K562 (cell line): ENCODE results near the gene MYCBP. TPM values are rescaled to one million over a fixed set of nuclear protein-coding genes. Genes with fewer than 3 reads are reported as not detected.
A peak's percentile ranks its signal among the peaks of the same experiment; 100 is the strongest.

Experiments used
- AFF4 ChIP-seq: sonication (generic); formaldehyde crosslinking; IDR thresholded peaks from 2 replicates; pipeline ENCODE4 v1.8.0; 2023; ENCODE audit warnings: mild to moderate bottlenecking, missing genetic modification reagents
- CAMTA2 ChIP-seq: fragments of 250-450 bp; sonication (Bioruptor Pico); conservative IDR thresholded peaks from 2 replicates; pipeline ENCODE4 v1.5.1; 2022
- ELF2 ChIP-seq: fragments of 250-450 bp; sonication (Bioruptor Pico); IDR thresholded peaks from 2 replicates; pipeline ENCODE4 v1.5.0; 2021; ENCODE audit warnings: mild to moderate bottlenecking
- ELF4 ChIP-seq: fragments of 450-650 bp; formaldehyde crosslinking; IDR thresholded peaks from 2 replicates; pipeline ENCODE4 v1.4.0; 2022; ENCODE audit warnings: missing genetic modification characterization
- FOXK2 ChIP-seq, 2 experiments: fragments of 450-650 bp; IDR thresholded peaks in 1 of 2; conservative IDR thresholded peaks in 1 of 2; 2 replicates each; pipeline ENCODE4 v1.6.1; 2016; ENCODE audit warnings: low read depth in 2 of 2, mild to moderate bottlenecking in 1 of 2
- JUND ChIP-seq, 2 experiments: IDR thresholded peaks; 2 replicates in 1 of 2; 3 replicates in 1 of 2; pipeline ENCODE4 v1.6.1; 2011; ENCODE audit warnings: borderline replicate concordance in 2 of 2, low read depth in 2 of 2, low read length in 2 of 2, improper control_type of control experiment in 1 of 2, missing biosample characterization in 1 of 2, missing genetic modification characterization in 1 of 2, missing genetic modification reagents in 1 of 2
- MECOM ChIP-seq: fragments of 250-450 bp; sonication (Bioruptor Pico); IDR thresholded peaks from 2 replicates; pipeline ENCODE4 v1.8.0; 2022; ENCODE audit warnings: inconsistent platforms
- MTA2 ChIP-seq: fragments of 450-650 bp; IDR thresholded peaks from 2 replicates; pipeline ENCODE4 v1.6.1; 2016; ENCODE audit warnings: low read depth
- PHF8 ChIP-seq: fragments of 200-600 bp; sonication (generic); IDR thresholded peaks from 2 replicates; pipeline ENCODE4 v1.6.1; 2012; ENCODE audit warnings: mixed run types, mild to moderate bottlenecking, inconsistent platforms, low read length, moderate library complexity, borderline replicate concordance
- PREB ChIP-seq: sonication (generic); formaldehyde crosslinking; IDR thresholded peaks from 2 replicates; pipeline ENCODE4 v1.8.1; 2023; ENCODE audit warnings: mild to moderate bottlenecking, missing genetic modification reagents
- PRPF4 ChIP-seq: fragments of 200-400 bp; formaldehyde crosslinking; IDR thresholded peaks from one replicate; pipeline ENCODE4 v1.6.1; 2017; ENCODE audit warnings: low read length, low read depth, mild to moderate bottlenecking; ENCODE audit not compliant: insufficient read depth, poor library complexity, severe bottlenecking
- RBM34 ChIP-seq: fragments of 200-400 bp; formaldehyde crosslinking; IDR thresholded peaks from 2 replicates; pipeline ENCODE4 v1.6.1; 2018; ENCODE audit warnings: low read length, borderline replicate concordance; ENCODE audit not compliant: insufficient read depth
- STAT5B ChIP-seq: fragments of 250-450 bp; sonication (Bioruptor Pico); IDR thresholded peaks from 2 replicates; pipeline ENCODE4 v1.8.0; 2021; ENCODE audit warnings: mild to moderate bottlenecking, inconsistent platforms
- TGIF2 ChIP-seq: sonication (generic); formaldehyde crosslinking; IDR thresholded peaks from 2 replicates; pipeline ENCODE4 v1.8.1; 2022; ENCODE audit warnings: mild to moderate bottlenecking, missing genetic modification reagents, moderate library complexity
- TSHZ1 ChIP-seq: fragments of 250-450 bp; sonication (Bioruptor Pico); IDR thresholded peaks from 2 replicates; pipeline ENCODE4 v1.4.0; 2020; ENCODE audit warnings: mild to moderate bottlenecking, moderate library complexity
- VEZF1 ChIP-seq: fragments of 200-800 bp; sonication (Bioruptor generic); IDR thresholded peaks from 2 replicates; pipeline ENCODE4 v1.6.1; 2017; ENCODE audit warnings: missing genetic modification characterization, missing compliant biosample characterization
- ZNF561 ChIP-seq: fragments of 450-650 bp; formaldehyde crosslinking; conservative IDR thresholded peaks from 2 replicates; pipeline ENCODE4 v1.4.0; 2020; ENCODE audit warnings: mild to moderate bottlenecking, moderate library complexity
- polyA plus RNA-seq, 8 experiments: library from polyadenylated mRNA; depleted of rRNA in 4 of 8; stranded (reverse) in 5 of 8; unstranded in 3 of 8; fragments of >200 nt; fragmentation: Nextera tagmentation in 2 of 8; fragmentation: Illumina TruSeq in 1 of 8; extraction: Ambion mirVana in 2 of 8; extraction: Trizol in 1 of 8; gene quantifications; 2 replicates each; pipeline versions ENCODE4 v1.2.1 to v1.2.3, GENCODE V29; 2011 to 2014; ENCODE audit warnings: inconsistent platforms in 1 of 8, missing spikeins in 1 of 8
- total RNA-seq, 7 experiments: library from RNA; depleted of rRNA in 6 of 7; stranded (reverse); fragments of >200 nt in 6 of 7; fragmentation: Illumina TruSeq in 2 of 7; extraction: Trizol in 2 of 7; gene quantifications; 2 replicates each; pipeline versions ENCODE4 v1.2.1 to v1.2.3, GENCODE V29; 2011 to 2021; ENCODE audit warnings: low replicate concordance in 1 of 7

The MYCBP gene
- total and polyA plus RNA-seq, 9 of the 15 experiments (the other 6 are each of a cell fraction or from before 2014, with no cell fraction given): 32.3 to 253 (median 72.9) TPM

- no peak for TF ChIP-seq STAT5B (CRISPR knock-in tag)
- TF ChIP-seq FOXK2 (conservative IDR thresholded peaks at IDR 0.05 in 1 of 2, IDR thresholded peaks at IDR 0.05 in 1 of 2; ENCODE audit: low read depth in 2 of 2): no peak
- no peak for TF ChIP-seq TSHZ1 (CRISPR knock-in tag)
- TF ChIP-seq VEZF1 (CRISPR knock-in tag): no peak
- no peak for TF ChIP-seq CAMTA2
- no peak for TF ChIP-seq ELF2 (CRISPR knock-in tag)
- no peak for TF ChIP-seq PRPF4
- TF ChIP-seq ZNF561 (CRISPR knock-in tag): no peak
- TF ChIP-seq TGIF2 (CRISPR knock-in tag): 0 out of 2 replicates have a peak, but pooled peaks have one; percentile 53
- no peak for TF ChIP-seq RBM34
- no peak for TF ChIP-seq MTA2
- peak; percentile 41; the same call in 1 of the 2 replicates for TF ChIP-seq AFF4 (CRISPR knock-in tag)
- 0 out of 2 replicates have a peak, but pooled peaks have one; percentile 44 for TF ChIP-seq MECOM
- TF ChIP-seq PHF8: no peak
- TF ChIP-seq PREB: no peak
- TF ChIP-seq JUND (IDR thresholded peaks at IDR 0.05; ENCODE audit: borderline replicate concordance, low read depth, low read length): no peak
- TF ChIP-seq JUND (tag; IDR thresholded peaks at IDR 0.05; ENCODE audit: borderline replicate concordance, low read depth, low read length): peak; percentile 44; the same call in 1 of the 3 replicates
- no peak for TF ChIP-seq ELF4 (CRISPR knock-in tag)
Observed at GRCh38 chr1:38814984-38815464, 58.1 kb downstream of the MYCBP start (continued).
